GM12891 (cell line): Measurements from ENCODE around the gene SMPD3.

Experiments used
- POLR2A ChIP-seq: IDR thresholded peaks from 2 replicates; pipeline ENCODE4 v1.6.1; 2011; ENCODE audit warnings: low read depth, low read length, control low read depth
- POLR2AphosphoS5 ChIP-seq: IDR thresholded peaks from 2 replicates; pipeline ENCODE4 v1.6.1; 2011; ENCODE audit warnings: low read depth, low read length, control low read depth
- TAF1 ChIP-seq: IDR thresholded peaks from 2 replicates; pipeline ENCODE4 v1.6.1; 2011; ENCODE audit warnings: low read depth, low read length, control low read depth

DNA sequence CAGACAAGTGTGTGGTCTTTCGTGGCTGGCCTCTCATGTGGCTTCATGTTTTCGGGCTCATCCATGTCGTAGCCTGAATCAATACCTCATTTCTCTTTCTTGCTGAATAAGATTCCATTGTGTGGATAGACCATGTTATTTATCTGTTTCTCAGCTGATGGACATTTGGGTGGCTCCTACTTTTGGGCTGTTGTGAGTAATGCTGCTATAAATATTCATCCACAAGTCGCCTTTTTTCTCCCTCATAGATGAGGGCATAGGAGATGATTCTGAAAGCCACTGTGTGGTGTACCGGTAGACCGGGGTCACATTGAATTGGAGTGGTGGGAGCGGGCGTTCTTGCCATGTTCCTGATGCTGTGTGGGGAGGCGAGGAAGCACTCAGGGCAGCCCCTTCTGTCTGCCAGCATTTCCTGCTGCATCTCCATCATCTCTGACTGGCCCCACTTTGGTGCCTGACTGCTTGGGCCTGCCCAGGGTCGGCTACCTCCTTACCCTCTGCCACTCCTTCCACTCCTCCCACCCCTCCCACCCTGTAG, 97.4 kb downstream of the SMPD3 start:
- TF ChIP-seq POLR2A (no peak), TAF1 (no peak), POLR2AphosphoS5 (no peak)
